ENCODE measurements around the gene TAF1A. TPM values are rescaled to one million over a fixed set of nuclear protein-coding genes. Genes with fewer than 3 reads are reported as not detected.

The TAF1A gene
- total RNA-seq, 3 donors from 2014 or later (not counting 1 experiment from before 2014, with no cell fraction given), result 5.2 to 10.4 (median 7.1) TPM

- H3K36me3 ChIP-seq (ENCODE audit: control insufficient read depth, insufficient read depth, low read length), result no peaks in the 10 kb centered on the region
- no peaks in the 10 kb centered on the region for H3K9me3 ChIP-seq (ENCODE audit: control insufficient read depth, insufficient read depth, low read length)
- H3K27me3 ChIP-seq (ENCODE audit: control insufficient read depth, insufficient read depth, low read length), result no peaks in the 10 kb centered on the region
- H3K4me1 ChIP-seq (ENCODE audit: control insufficient read depth, insufficient read depth, low read length), result no peaks in the 10 kb centered on the region
- DNase-seq, result no peak
- WGBS (ENCODE audit: insufficient coverage), result 78% methylated on average over 8 of the region's 8 CpGs
- no peak for TF ChIP-seq CTCF (IDR thresholded peaks at IDR 0.05)
- H3K9me3 Mint-ChIP-seq, result no peaks in the 10 kb centered on the region
- ATAC-seq, result no peak
- no peak overlapping the region for H3K4me3 ChIP-seq (ENCODE audit: low read length)
- no peaks in the 10 kb centered on the region for H3K4me1 Mint-ChIP-seq
- H3K4me3 Mint-ChIP-seq, result no peak overlapping the region
- intact Hi-C loops (cut with micrococcal nuclease), result no loop called here
- H3K36me3 Mint-ChIP-seq, result no peaks in the 10 kb centered on the region
- H3K27ac Mint-ChIP-seq, result no peak overlapping the region
- H3K27ac ChIP-seq (ENCODE audit: low read length), result no peak overlapping the region
- H3K27me3 Mint-ChIP-seq (ENCODE audit: low read depth in 2 of 2), result peaks cover 2 to 29% of the 10 kb centered on the region in 2 donors
Measured at GRCh38 chr1:222522105-222522915, 67.4 kb downstream of the TAF1A start.

GRCh38 chr1:222521299-222522104 is 68.2 kb downstream of the TAF1A start:
- DNase-seq (no peak), ATAC-seq (no peak)
- H3K4me3 ChIP-seq (ENCODE audit: low read length), result no peak overlapping the region
- no peaks in the 10 kb centered on the region for H3K4me1 Mint-ChIP-seq
- no peak overlapping the region for H3K4me3 Mint-ChIP-seq
- H3K36me3 ChIP-seq (ENCODE audit: control insufficient read depth, insufficient read depth, low read length), result no peaks in the 10 kb centered on the region
- H3K27ac ChIP-seq (ENCODE audit: low read length), result no peak overlapping the region
- no peaks in the 10 kb centered on the region for H3K9me3 ChIP-seq (ENCODE audit: control insufficient read depth, insufficient read depth, low read length)
- WGBS (ENCODE audit: insufficient coverage), result 98% methylated on average over 6 of the region's 7 CpGs
- H3K4me1 ChIP-seq (ENCODE audit: control insufficient read depth, insufficient read depth, low read length), result no peaks in the 10 kb centered on the region
- peaks cover 2 to 29% of the 10 kb centered on the region in 2 donors for H3K27me3 Mint-ChIP-seq (ENCODE audit: low read depth in 2 of 2)
- H3K9me3 Mint-ChIP-seq, result no peaks in the 10 kb centered on the region
- no peaks in the 10 kb centered on the region for H3K27me3 ChIP-seq (ENCODE audit: control insufficient read depth, insufficient read depth, low read length)
- intact Hi-C loops (cut with micrococcal nuclease), result no loop called here
- TF ChIP-seq CTCF (IDR thresholded peaks at IDR 0.05), result no peak
- no peak overlapping the region for H3K27ac Mint-ChIP-seq
- H3K36me3 Mint-ChIP-seq, result no peaks in the 10 kb centered on the region

Other genes starting within 250 kb of the TAF1A start
- 1 to 10 TPM in 1 of 3 donors, under 1 TPM in 1, not detected in 1; 0.21 to 1.4 TPM for gene HHIPL2, start 41.8 kb downstream of the TAF1A start, total RNA-seq
- 10 to 100 TPM; 87.0 to 98.8 (median 94.0) TPM for gene MIA3, start 28.2 kb upstream of the TAF1A start, total RNA-seq
- 10 to 100 TPM; 29.7 to 37.2 (median 33.7) TPM for gene AIDA, start 122.6 kb upstream of the TAF1A start, total RNA-seq
- 10 to 100 TPM; 68.3 to 75.2 (median 74.5) TPM for gene BROX, start 122.6 kb upstream of the TAF1A start, total RNA-seq
- gene FAM177B, start 147.3 kb upstream of the TAF1A start, total RNA-seq, result not detected
- gene DISP1, start 225.1 kb upstream of the TAF1A start, total RNA-seq, result 1 to 10 TPM; 3.7 to 6.0 (median 4.8) TPM